T-helper 1 cell treated with Interleukin-12 subunit alpha and Interleukin-12 subunit beta and Interleukin-4 antibody, amounts not matched to agents 30 μg/mL and 1 μg/mL, for 36 hours (primary cell): ENCODE data around the gene ANTXR2.

Experiments used
- H3K27ac Mint-ChIP-seq: one replicate; pipeline ENCODE4 v1.8.0; 2021; ENCODE audit warnings: mild to moderate bottlenecking, mixed read lengths
- H3K27me3 Mint-ChIP-seq: one replicate; pipeline ENCODE4 v1.8.0; 2021; ENCODE audit warnings: low read depth, mixed read lengths
- H3K36me3 Mint-ChIP-seq: one replicate; pipeline ENCODE4 v1.8.0; 2021; ENCODE audit warnings: low read depth, mixed read lengths
- H3K4me1 Mint-ChIP-seq: one replicate; pipeline ENCODE4 v1.8.0; 2021; ENCODE audit warnings: low read depth, mixed read lengths
- H3K4me3 Mint-ChIP-seq: one replicate; pipeline ENCODE4 v1.8.0; 2021; ENCODE audit warnings: mild to moderate bottlenecking, moderate library complexity, mixed read lengths
- H3K9me3 Mint-ChIP-seq: one replicate; pipeline ENCODE4 v1.8.0; 2021; ENCODE audit warnings: mixed read lengths

The ANTXR2 gene

DNA sequence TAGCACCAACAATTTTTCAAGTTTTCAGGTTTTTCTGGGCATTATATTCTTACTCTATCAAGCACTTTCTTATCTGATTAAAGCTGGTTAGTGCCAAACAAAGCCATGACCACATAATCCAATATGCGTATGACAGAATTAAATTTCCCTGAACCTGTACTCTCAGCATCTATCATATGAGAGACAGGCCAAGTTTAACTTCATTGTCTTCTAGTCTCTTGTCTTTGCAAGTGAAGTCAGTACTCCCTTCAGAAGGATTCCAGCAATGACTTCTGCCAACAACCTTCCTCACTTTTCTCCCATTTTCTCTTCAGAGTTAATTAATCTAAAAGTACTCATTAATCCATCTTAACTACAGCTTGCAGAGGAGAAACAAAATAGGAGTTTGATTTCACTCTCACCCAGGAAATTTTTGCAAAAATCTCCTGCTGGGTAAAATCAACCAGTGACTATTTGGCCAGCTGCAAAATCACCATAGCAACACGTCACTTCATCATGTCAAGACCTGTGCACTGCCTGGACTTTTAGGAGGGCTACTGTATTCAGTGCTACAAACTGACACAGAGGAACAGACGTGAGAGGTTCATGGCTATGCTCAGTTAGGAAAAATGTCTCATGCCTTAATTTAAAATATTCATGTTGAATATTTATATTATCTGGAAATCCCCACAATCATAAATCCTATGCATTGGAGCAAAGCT, 208.4 kb downstream of the ANTXR2 start:
- Mint-ChIP-seq H3K27me3 (peaks cover 3% of the 10 kb centered on the region), H3K36me3 (no peaks in the 10 kb centered on the region), H3K4me1 (no peaks in the 10 kb centered on the region), H3K27ac (no peak overlapping the region), H3K4me3 (no peak overlapping the region), H3K9me3 (no peaks in the 10 kb centered on the region)

DNA sequence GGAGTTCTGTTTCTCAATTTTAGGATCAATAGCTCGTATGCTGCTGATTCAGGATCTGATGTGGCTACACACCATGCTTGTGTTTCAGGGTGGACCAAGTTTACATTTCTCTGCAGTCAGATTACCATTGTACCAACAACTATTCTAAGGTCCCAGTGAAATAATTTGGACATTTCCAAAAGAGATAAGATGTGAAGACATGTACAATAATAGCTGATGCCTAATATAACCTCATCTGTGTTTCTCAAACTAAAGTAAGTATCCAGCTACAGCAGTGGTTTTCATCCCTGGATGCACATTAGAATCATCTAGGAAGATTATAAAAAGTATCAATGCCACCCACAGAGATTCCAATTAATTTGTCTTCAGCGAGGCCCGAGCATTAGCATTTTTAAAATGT, 209.7 kb downstream of the ANTXR2 start:
- Mint-ChIP-seq H3K4me1 (no peaks in the 10 kb centered on the region), H3K27ac (no peak overlapping the region), H3K27me3 (no peaks in the 10 kb centered on the region), H3K9me3 (no peaks in the 10 kb centered on the region), H3K36me3 (no peaks in the 10 kb centered on the region), H3K4me3 (no peak overlapping the region)

DNA sequence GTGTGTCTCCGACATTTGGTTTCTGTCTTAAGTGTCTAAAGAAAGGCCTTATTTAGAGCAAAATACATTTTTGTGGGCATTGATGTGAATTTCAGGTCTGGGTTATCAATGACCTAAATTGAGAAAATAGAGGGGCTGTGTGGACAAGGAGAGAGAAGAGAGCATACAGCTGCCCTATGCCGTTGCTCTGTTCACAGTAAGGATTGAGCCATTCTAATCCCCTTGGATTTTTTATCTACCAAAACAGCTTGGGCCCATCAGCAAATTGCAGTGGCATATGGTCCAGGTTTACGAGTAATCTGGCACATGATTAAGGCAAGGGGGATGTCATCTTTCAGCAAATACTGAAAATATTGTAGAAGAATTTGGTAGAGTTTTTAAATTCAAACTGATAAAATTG, 210.2 kb downstream of the ANTXR2 start:
- Mint-ChIP-seq H3K4me3 (no peak overlapping the region), H3K27me3 (no peaks in the 10 kb centered on the region), H3K27ac (no peak overlapping the region), H3K9me3 (no peaks in the 10 kb centered on the region), H3K4me1 (no peaks in the 10 kb centered on the region), H3K36me3 (no peaks in the 10 kb centered on the region)

DNA sequence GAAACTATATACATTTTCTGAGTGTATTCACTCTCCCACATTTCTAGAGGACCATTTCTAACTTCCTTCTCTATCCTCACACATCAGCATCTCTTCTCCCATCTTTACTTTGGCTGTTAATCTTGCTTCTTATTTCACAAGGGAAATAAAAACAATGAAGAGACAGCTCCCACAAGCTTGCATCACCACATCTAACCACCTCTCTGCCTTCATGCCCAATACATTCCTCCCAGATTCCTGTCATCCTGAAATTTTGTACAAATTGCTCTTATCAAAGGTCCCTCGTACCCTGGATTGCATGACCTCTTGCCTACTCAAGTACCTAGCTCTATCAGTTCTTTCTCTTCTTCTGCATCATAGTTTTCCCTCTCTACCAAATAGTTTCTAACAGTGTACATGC, 215.2 kb downstream of the ANTXR2 start:
- Mint-ChIP-seq H3K4me3 (no peak overlapping the region), H3K27ac (no peak overlapping the region), H3K9me3 (no peaks in the 10 kb centered on the region), H3K27me3 (no peaks in the 10 kb centered on the region), H3K4me1 (no peaks in the 10 kb centered on the region), H3K36me3 (no peaks in the 10 kb centered on the region)

DNA sequence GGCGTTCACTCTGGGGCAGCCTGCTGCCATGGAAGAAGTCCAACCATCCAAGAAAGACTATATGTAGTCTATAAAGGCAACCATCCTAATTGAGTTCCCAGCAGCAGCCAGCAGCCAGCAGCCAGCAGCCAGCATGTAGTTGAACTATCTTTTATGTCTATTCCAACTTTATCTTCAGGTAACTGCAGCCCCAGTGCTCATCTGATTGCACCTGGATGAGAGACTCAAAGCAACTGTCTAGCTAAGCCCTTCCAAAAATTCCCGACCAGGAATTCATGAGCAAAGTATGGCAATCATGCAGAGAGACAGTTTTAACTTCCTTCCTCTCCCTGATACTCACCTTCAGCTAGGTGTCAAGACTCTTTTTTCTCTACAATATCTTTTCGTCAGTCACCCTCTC, 216.8 kb downstream of the ANTXR2 start:
- Mint-ChIP-seq H3K27me3 (no peaks in the 10 kb centered on the region), H3K4me1 (no peaks in the 10 kb centered on the region), H3K36me3 (no peaks in the 10 kb centered on the region), H3K9me3 (no peaks in the 10 kb centered on the region), H3K27ac (no peak overlapping the region), H3K4me3 (no peak overlapping the region)

DNA sequence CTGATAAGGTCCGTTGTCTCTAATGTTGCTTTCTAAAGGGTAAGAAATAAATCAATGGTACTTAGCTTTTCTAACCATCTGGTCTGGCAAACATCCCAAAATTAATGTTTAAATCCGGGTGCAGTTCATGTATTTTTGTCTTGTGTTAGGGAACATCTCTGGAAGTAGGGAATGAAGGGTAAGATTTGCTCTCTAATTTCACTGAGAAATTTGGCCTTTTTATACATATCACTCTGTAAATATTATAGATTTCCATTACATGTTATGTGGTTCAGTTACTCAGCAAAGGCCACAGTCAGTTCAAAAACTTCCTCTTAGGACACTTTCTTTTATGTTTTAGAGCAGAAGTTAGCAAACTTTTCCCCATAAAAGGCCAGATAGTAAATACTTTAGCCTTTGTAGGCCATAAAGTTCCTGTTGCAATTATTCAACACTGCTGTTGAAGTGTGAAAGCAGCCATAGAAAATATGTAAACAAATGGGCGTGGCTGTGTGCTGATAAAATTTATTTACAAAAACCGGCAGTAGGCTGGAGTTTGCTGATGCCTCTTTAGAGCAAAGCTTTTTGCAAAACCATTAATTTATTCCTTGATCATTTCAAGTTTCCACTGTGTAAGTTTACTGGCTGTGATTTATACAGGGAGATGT, 218.1 kb downstream of the ANTXR2 start:
- no peaks in the 10 kb centered on the region for H3K9me3 Mint-ChIP-seq
- no peaks in the 10 kb centered on the region for H3K36me3 Mint-ChIP-seq
- H3K4me3 Mint-ChIP-seq = no peak overlapping the region
- no peaks in the 10 kb centered on the region for H3K27me3 Mint-ChIP-seq
- no peak overlapping the region for H3K27ac Mint-ChIP-seq
- H3K4me1 Mint-ChIP-seq = no peaks in the 10 kb centered on the region

DNA sequence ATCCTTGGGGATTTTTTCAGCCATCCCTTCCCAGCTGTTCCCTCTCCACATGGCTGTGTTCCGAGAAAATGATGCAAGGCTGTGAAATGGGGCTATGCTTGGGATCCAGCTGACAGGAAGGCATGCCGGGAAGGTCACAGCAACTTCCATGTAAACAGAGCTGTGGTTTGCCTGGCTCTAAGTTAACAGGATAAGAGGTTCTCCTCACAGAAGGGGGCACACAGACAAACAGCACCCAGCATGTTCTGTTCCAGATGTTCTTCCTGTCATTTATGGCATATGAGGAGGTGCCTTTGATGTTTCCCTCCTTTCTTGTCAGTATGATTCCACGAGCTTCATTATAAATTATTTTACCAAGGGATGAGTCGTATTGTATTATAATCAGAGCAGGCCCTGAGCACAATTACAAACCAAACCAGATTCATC, 220.7 kb downstream of the ANTXR2 start:
- H3K4me1 Mint-ChIP-seq = no peaks in the 10 kb centered on the region
- no peaks in the 10 kb centered on the region for H3K27me3 Mint-ChIP-seq
- no peak overlapping the region for H3K27ac Mint-ChIP-seq
- H3K36me3 Mint-ChIP-seq = no peaks in the 10 kb centered on the region
- H3K4me3 Mint-ChIP-seq = no peak overlapping the region
- H3K9me3 Mint-ChIP-seq = no peaks in the 10 kb centered on the region

DNA sequence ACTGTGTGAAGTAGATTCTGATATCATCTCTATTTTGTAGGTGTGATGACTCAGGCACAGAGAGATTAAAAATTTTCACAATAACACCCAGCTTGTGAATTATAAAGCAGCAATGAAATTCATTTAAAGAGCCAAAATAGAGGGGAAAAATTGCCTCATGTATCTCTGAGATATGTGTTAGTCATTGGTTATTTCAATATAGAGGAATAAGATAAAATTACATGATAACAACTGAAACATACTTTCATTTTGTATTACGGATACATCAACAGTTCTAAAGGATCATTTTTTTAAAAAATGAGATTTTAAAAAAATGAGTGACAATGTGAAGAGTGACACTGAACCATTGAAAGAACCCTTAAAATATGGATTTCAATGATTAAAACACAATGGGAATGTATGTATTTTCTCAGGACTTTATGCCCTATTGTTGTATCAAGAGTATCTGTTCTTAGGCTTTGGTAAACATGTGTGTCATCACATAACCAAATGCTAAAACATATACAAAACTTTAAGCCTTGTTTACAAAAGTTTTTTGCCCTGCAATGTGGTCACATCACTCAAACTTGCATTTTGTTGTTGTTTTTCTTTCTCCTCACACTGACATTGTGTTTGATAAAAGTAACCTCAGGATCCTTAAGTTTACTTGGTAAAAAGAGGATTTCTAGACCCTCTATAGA, 221.3 kb downstream of the ANTXR2 start:
- H3K9me3 Mint-ChIP-seq = no peaks in the 10 kb centered on the region
- no peak overlapping the region for H3K4me3 Mint-ChIP-seq
- no peaks in the 10 kb centered on the region for H3K4me1 Mint-ChIP-seq
- no peaks in the 10 kb centered on the region for H3K27me3 Mint-ChIP-seq
- no peaks in the 10 kb centered on the region for H3K36me3 Mint-ChIP-seq
- no peak overlapping the region for H3K27ac Mint-ChIP-seq
